Measurements from ENCODE around the gene PMM1. TPM values are rescaled to one million over a fixed set of nuclear protein-coding genes. Genes with fewer than 3 reads are reported as not detected.

PMM1 gene
- total RNA-seq, 1 donor from 2014 or later: 39.4 TPM

- H3K9ac ChIP-seq (ENCODE audit: low read length): no peak overlapping the region
- Mint-ChIP-seq H3K27me3 (ENCODE audit: low read depth, unreplicated experiment) (no peaks in the 10 kb centered on the region), H3K36me3 (ENCODE audit: low read depth, unreplicated experiment) (peaks cover 2% of the 10 kb centered on the region), H3K9me3 (ENCODE audit: unreplicated experiment) (no peaks in the 10 kb centered on the region), H3K4me1 (ENCODE audit: low read depth, unreplicated experiment) (no peaks in the 10 kb centered on the region), H3K27ac (ENCODE audit: unreplicated experiment) (no peak overlapping the region), H3K4me3 (ENCODE audit: unreplicated experiment) (no peak overlapping the region)
- H4K20me1 ChIP-seq (ENCODE audit: insufficient read depth, low read length): no peaks in the 10 kb centered on the region
- H3K27ac ChIP-seq (ENCODE audit: low read depth, low read length): no peak overlapping the region
- no peak overlapping the region for H2AFZ ChIP-seq (ENCODE audit: low read depth, low read length)
- H3K79me2 ChIP-seq (ENCODE audit: insufficient read depth, low read length): no peaks in the 10 kb centered on the region
- no peak overlapping the region for H3K4me3 ChIP-seq (ENCODE audit: insufficient read depth, low read depth, low read length)
- DNase-seq (ENCODE audit: low read depth) (no peak), FAIRE-seq (no peak)
- H3K4me1 ChIP-seq (ENCODE audit: insufficient read depth, low read length): no peaks in the 10 kb centered on the region
- no peak for TF ChIP-seq EZH2 (IDR thresholded peaks at IDR 0.05; ENCODE audit: insufficient read depth, low read length)
- TF ChIP-seq, protein P1, sequence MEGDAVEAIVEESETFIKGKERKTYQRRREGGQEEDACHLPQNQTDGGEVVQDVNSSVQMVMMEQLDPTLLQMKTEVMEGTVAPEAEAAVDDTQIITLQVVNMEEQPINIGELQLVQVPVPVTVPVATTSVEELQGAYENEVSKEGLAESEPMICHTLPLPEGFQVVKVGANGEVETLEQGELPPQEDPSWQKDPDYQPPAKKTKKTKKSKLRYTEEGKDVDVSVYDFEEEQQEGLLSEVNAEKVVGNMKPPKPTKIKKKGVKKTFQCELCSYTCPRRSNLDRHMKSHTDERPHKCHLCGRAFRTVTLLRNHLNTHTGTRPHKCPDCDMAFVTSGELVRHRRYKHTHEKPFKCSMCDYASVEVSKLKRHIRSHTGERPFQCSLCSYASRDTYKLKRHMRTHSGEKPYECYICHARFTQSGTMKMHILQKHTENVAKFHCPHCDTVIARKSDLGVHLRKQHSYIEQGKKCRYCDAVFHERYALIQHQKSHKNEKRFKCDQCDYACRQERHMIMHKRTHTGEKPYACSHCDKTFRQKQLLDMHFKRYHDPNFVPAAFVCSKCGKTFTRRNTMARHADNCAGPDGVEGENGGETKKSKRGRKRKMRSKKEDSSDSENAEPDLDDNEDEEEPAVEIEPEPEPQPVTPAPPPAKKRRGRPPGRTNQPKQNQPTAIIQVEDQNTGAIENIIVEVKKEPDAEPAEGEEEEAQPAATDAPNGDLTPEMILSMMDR (IDR thresholded peaks at IDR 0.05; ENCODE audit: insufficient read depth, low read depth, low read length): no peak
- no peaks in the 10 kb centered on the region for H3K36me3 ChIP-seq (ENCODE audit: insufficient read depth, low read length)
- H3K27me3 ChIP-seq (ENCODE audit: insufficient read depth, low read length): no peaks in the 10 kb centered on the region
- no peaks in the 10 kb centered on the region for H3K9me3 ChIP-seq (ENCODE audit: insufficient read depth, low read depth, low read length)
- no peak overlapping the region for H3K4me2 ChIP-seq (ENCODE audit: low read length)
Measured at GRCh38 chr22:41571786-41572185, 17.9 kb downstream of the PMM1 start.

DNA sequence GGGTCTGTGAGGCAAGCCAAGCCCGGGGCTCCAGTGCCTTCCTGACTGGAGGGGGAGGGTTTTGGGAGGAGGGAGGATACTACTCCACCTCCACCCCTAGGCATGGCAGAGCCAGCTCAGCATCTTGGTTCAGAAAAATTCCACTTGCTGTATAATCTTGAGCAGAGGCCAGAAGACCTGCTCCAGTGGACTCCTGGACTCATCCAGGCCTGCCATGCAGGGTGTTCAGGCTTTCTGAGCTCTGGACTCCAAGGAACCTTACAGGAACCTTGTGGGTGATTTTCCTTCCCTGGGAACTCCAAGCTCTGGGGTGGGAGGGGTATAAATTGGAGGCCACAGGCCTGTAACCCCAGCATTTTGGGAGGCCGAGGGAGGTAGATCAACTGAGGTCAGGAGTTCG is 19.4 kb downstream of the PMM1 start:
- no peaks in the 10 kb centered on the region for H4K20me1 ChIP-seq (ENCODE audit: insufficient read depth, low read length)
- DNase-seq (ENCODE audit: low read depth): no peak
- Mint-ChIP-seq H3K27ac (ENCODE audit: unreplicated experiment) (no peak overlapping the region), H3K9me3 (ENCODE audit: unreplicated experiment) (no peaks in the 10 kb centered on the region), H3K4me1 (ENCODE audit: low read depth, unreplicated experiment) (peaks cover 3% of the 10 kb centered on the region), H3K27me3 (ENCODE audit: low read depth, unreplicated experiment) (no peaks in the 10 kb centered on the region), H3K36me3 (ENCODE audit: low read depth, unreplicated experiment) (peaks cover 2% of the 10 kb centered on the region), H3K4me3 (ENCODE audit: unreplicated experiment) (no peak overlapping the region)
- peaks cover 6% of the 10 kb centered on the region for H3K4me1 ChIP-seq (ENCODE audit: insufficient read depth, low read length)
- no peak overlapping the region for H3K4me3 ChIP-seq (ENCODE audit: insufficient read depth, low read depth, low read length)
- H3K36me3 ChIP-seq (ENCODE audit: insufficient read depth, low read length): no peaks in the 10 kb centered on the region
- no peak overlapping the region for H2AFZ ChIP-seq (ENCODE audit: low read depth, low read length)
- no peaks in the 10 kb centered on the region for H3K79me2 ChIP-seq (ENCODE audit: insufficient read depth, low read length)
- H3K27me3 ChIP-seq (ENCODE audit: insufficient read depth, low read length): no peaks in the 10 kb centered on the region
- TF ChIP-seq, protein P1 (IDR thresholded peaks at IDR 0.05; ENCODE audit: insufficient read depth, low read depth, low read length): no peak
- no peak for TF ChIP-seq EZH2 (IDR thresholded peaks at IDR 0.05; ENCODE audit: insufficient read depth, low read length)
- H3K27ac ChIP-seq (ENCODE audit: low read depth, low read length): no peak overlapping the region
- no peaks in the 10 kb centered on the region for H3K9me3 ChIP-seq (ENCODE audit: insufficient read depth, low read depth, low read length)
- H3K4me2 ChIP-seq (ENCODE audit: low read length): no peak overlapping the region
- H3K9ac ChIP-seq (ENCODE audit: low read length): no peak overlapping the region
- FAIRE-seq: no peak

- Mint-ChIP-seq H3K27ac (ENCODE audit: unreplicated experiment) (no peak overlapping the region), H3K4me3 (ENCODE audit: unreplicated experiment) (peak overlapping the region; percentile 8)
- FAIRE-seq: no peak
Measured at GRCh38 chr22:41568811-41569210, 20.8 kb downstream of the PMM1 start.

More at GRCh38 chr22:41568811-41569210, 20.8 kb downstream of the PMM1 start:
- Mint-ChIP-seq H3K27me3 (ENCODE audit: low read depth, unreplicated experiment) (no peaks in the 10 kb centered on the region), H3K9me3 (ENCODE audit: unreplicated experiment) (no peaks in the 10 kb centered on the region), H3K36me3 (ENCODE audit: low read depth, unreplicated experiment) (peaks cover 2% of the 10 kb centered on the region), H3K4me1 (ENCODE audit: low read depth, unreplicated experiment) (peaks cover 6% of the 10 kb centered on the region)
- Histone ChIP-seq H3K4me2 (ENCODE audit: low read length) (no peak overlapping the region), H4K20me1 (ENCODE audit: insufficient read depth, low read length) (no peaks in the 10 kb centered on the region), H3K4me3 (ENCODE audit: insufficient read depth, low read depth, low read length) (no peak overlapping the region), H3K9me3 (ENCODE audit: insufficient read depth, low read depth, low read length) (no peaks in the 10 kb centered on the region), H2AFZ (ENCODE audit: low read depth, low read length) (no peak overlapping the region), H3K27ac (ENCODE audit: low read depth, low read length) (no peak overlapping the region), H3K9ac (ENCODE audit: low read length) (no peak overlapping the region), H3K36me3 (ENCODE audit: insufficient read depth, low read length) (no peaks in the 10 kb centered on the region), H3K79me2 (ENCODE audit: insufficient read depth, low read length) (no peaks in the 10 kb centered on the region), H3K4me1 (ENCODE audit: insufficient read depth, low read length) (peaks cover 15% of the 10 kb centered on the region), H3K27me3 (ENCODE audit: insufficient read depth, low read length) (no peaks in the 10 kb centered on the region)
- TF ChIP-seq, protein P1 (IDR thresholded peaks at IDR 0.05; ENCODE audit: insufficient read depth, low read depth, low read length): no peak
- no peak for TF ChIP-seq EZH2 (IDR thresholded peaks at IDR 0.05; ENCODE audit: insufficient read depth, low read length)
- DNase-seq (ENCODE audit: low read depth): no peak
